Measurements from ENCODE around the gene UNC13C.

UNC13C gene

DNA sequence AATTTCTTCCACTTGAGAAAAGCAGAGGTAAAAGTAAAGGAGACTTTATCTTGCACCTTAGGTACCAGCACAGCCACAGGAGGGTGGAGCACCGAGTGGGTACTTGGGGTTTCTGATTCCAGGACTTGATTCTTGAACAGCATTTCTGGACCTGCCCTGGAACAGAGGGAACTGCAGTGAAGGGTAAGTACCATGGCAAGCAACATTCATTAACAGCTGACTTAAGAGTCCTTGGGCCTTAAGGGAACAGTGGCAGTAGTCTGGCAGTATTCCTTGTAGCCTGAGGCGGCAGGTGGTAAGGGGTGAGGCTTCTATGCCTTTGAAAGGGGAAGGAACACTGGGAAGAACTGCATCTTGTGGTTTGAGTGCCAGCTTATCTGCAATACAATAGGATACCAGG, 666.6 kb downstream of the UNC13C start:
- DNase-seq (ENCODE audit: low read depth in 3 of 3): no peak

DNA sequence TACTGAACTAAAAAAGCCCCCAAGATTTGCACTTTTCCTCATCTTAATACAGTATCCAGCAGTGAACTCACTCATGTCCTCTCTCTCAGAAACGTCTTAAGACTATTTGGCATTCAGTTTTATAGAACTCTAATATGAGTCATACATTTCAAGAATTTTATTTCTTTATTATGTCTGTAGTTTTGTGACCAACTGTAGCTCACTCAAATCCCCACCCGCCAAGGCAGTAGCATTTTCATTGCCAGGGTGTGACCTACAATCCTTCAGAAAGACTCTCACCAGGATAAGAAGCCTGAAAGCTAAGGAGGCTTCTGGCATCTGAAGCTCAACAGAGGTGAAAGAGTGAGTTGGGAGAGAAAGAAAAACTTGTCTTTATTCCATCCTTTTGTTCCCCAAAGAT, 681.4 kb downstream of the UNC13C start:
- DNase-seq (ENCODE audit: low read depth in 3 of 3): no peak

DNA sequence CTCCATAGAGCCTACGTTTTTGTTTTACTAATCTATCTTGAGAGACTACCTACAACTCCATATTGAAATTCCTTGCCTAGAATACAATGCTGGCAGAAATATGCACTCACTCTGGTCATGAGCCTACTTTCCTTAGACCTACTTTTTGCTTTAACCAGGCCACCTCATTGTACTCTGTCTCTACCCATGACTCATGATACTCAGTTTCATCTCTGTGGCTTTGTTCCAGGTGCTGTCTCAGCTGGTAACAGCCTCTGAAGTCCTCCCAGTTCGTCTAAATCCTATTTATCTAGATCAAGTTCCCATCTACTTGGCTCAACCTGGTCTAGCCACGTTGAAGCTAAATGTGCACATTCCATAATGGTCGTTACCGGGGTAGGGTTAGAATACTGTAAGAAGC, 682.1 kb downstream of the UNC13C start:
- DNase-seq (ENCODE audit: low read depth in 3 of 3): no peak

DNA sequence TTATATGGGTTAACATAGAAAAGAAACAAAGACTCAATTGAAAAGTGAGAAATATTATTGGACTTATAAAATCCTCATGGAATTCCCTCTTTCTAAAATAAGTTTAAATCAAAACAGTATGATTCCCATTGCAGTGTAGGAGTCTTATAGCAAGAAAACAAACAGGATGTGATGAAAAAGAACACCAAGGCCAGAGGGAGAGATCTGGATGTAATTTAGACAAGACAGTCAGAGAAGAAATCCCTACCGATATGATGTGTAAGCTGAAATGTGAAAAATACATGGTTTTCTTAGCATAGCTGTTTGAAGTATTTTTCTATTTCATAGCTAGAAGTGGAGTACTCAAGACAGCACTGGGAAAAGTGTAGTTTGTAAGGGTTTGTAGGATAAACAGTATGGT, 697.0 kb downstream of the UNC13C start:
- DNase-seq (ENCODE audit: low read depth in 3 of 3): no peak

DNA sequence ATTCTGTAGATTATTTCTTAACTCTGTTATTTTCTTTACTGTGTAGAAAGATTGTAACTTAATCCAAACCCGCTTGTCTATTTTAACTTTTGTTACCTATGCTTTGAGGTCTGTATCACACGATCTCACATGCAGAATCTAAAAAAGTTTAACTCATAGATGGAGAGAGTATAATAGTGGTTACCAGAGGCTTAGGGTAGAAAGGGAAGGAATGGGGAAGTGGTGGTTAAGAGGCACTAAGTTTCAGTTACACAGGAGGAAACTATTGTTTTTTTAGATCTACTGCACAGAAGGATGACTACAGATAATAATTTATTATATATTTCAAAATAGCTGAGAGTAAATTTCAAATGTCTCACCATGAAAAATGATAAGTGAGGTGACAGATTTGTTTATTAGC, 703.3 kb downstream of the UNC13C start:
- DNase-seq (ENCODE audit: low read depth in 3 of 3): no peak

All from stimulated activated CD4-positive, alpha-beta T cell treated with anti-CD3 and anti-CD28 coated beads, TNF-alpha, amount 100 ng/mL, for 48 hours (primary cell).